Measurements from ENCODE around the gene MBD5. TPM values are rescaled to one million over a fixed set of nuclear protein-coding genes. Genes with fewer than 3 reads are reported as not detected.
A peak's percentile ranks its signal among the peaks of the same experiment; 100 is the strongest.

Gene MBD5
- total RNA-seq, 4 donors from 2014 or later = 40.3 to 77.0 (median 50.4) TPM

GRCh38 chr2:148013876-148014275 lies 7.0 kb upstream of the MBD5 start:
- WGBS, 2 donors (ENCODE audit: low coverage in 1 of 2) = 84% methylated on average over 2 of the region's 2 CpGs; no CpG with 5 or more reads in 1 of the 2 donors
- ATAC-seq = no peak
- no peaks in the 10 kb centered on the region for H3K27me3 ChIP-seq
- H3K4me1 ChIP-seq = peaks cover 0 to 21% (median 0%) of the 10 kb centered on the region in 3 donors
- no peaks in the 10 kb centered on the region for H3K36me3 ChIP-seq
- no peak overlapping the region for H3K4me3 ChIP-seq
- TF ChIP-seq POLR2AphosphoS5 (IDR thresholded peaks at IDR 0.05) = no peak
- TF ChIP-seq EP300 (IDR thresholded peaks at IDR 0.05) = no peak
- no peak for TF ChIP-seq POLR2A (IDR thresholded peaks at IDR 0.05)
- no peak for TF ChIP-seq CTCF (IDR thresholded peaks at IDR 0.05)
- no peak overlapping the region for H3K27ac ChIP-seq
- no peaks in the 10 kb centered on the region for H3K9me3 ChIP-seq

- no peaks in the 10 kb centered on the region for H3K36me3 ChIP-seq
- peaks cover 0 to 29% (median 4%) of the 10 kb centered on the region in 3 donors for H3K4me1 ChIP-seq
- ATAC-seq = no peak
- no peak overlapping the region for H3K27ac ChIP-seq
- no peaks in the 10 kb centered on the region for H3K9me3 ChIP-seq
- no peak overlapping the region for H3K4me3 ChIP-seq
- H3K27me3 ChIP-seq = no peaks in the 10 kb centered on the region
- TF ChIP-seq POLR2A (IDR thresholded peaks at IDR 0.05) (no peak), CTCF (IDR thresholded peaks at IDR 0.05) (no peak), POLR2AphosphoS5 (IDR thresholded peaks at IDR 0.05) (no peak), EP300 (IDR thresholded peaks at IDR 0.05) (no peak)
- WGBS, 2 donors (ENCODE audit: low coverage in 1 of 2) = 77 to 78% methylated on average over 5 of the region's 5 CpGs
Measured at GRCh38 chr2:148014616-148015015, 6.3 kb upstream of the MBD5 start.

- H3K27me3 ChIP-seq = no peaks in the 10 kb centered on the region
- H3K9me3 ChIP-seq = no peaks in the 10 kb centered on the region
- H3K4me1 ChIP-seq = peaks cover 3 to 59% (median 4%) of the 10 kb centered on the region in 3 donors
- 0% methylated on average over 18 to 35 of the region's 52 CpGs for WGBS, 2 donors (ENCODE audit: low coverage in 1 of 2)
- peak; percentile 98 for ATAC-seq
- peak within 1 kb of the TSS; percentile 59 to 99 for H3K4me3 ChIP-seq
- H3K36me3 ChIP-seq = no peaks in the 10 kb centered on the region
- peak within 1 kb of the TSS; percentile 92 to 99 (median 98) for H3K27ac ChIP-seq
- TF ChIP-seq EP300 (IDR thresholded peaks at IDR 0.05) (no peak), POLR2A (IDR thresholded peaks at IDR 0.05) (peak; percentile 20), CTCF (IDR thresholded peaks at IDR 0.05) (peak in 3 of 4 experiments; percentile 18 to 60 (median 41)), POLR2AphosphoS5 (IDR thresholded peaks at IDR 0.05) (peak; percentile 70)
Measured at GRCh38 chr2:148020111-148021058, 506 bp upstream of the MBD5 start, which contains the start of gene ORC4. Gene ORC4, minus strand, starts transcription at chr2:148020737. Its CDS starts 44,779 bp downstream, at chr2:147975958.

- peaks cover 3 to 59% (median 4%) of the 10 kb centered on the region in 3 donors for H3K4me1 ChIP-seq
- H3K27ac ChIP-seq = peak overlapping the region; percentile 92 to 99 (median 98)
Measured at GRCh38 chr2:148021886-148022285, 995 bp downstream of the MBD5 start.

More at GRCh38 chr2:148021886-148022285, 995 bp downstream of the MBD5 start:
- no peak for ATAC-seq
- H3K27me3 ChIP-seq = no peaks in the 10 kb centered on the region
- no peaks in the 10 kb centered on the region for H3K9me3 ChIP-seq
- peak overlapping the region; percentile 59 to 99 for H3K4me3 ChIP-seq
- WGBS, 2 donors (ENCODE audit: low coverage in 1 of 2) = 4 to 6% methylated on average over 2 to 3 of the region's 3 CpGs
- H3K36me3 ChIP-seq = no peaks in the 10 kb centered on the region
- TF ChIP-seq EP300 (IDR thresholded peaks at IDR 0.05) = no peak
- TF ChIP-seq POLR2AphosphoS5 (IDR thresholded peaks at IDR 0.05) = no peak
- no peak for TF ChIP-seq CTCF (IDR thresholded peaks at IDR 0.05)
- no peak for TF ChIP-seq POLR2A (IDR thresholded peaks at IDR 0.05)
